Dendritic cell treated with granulocyte-macrophage colony-stimulating factor and Interleukin-4, amounts not matched to agents 40 ng/mL and 50 ng/mL, for 4 days (primary cell): Measurements from ENCODE around the gene TRIM67.

Experiments used
- H3K27ac Mint-ChIP-seq: one replicate; pipeline ENCODE4 v1.8.0; 2022; ENCODE audit warnings: mild to moderate bottlenecking, mixed read lengths
- H3K27me3 Mint-ChIP-seq: one replicate; pipeline ENCODE4 v1.8.0; 2022; ENCODE audit warnings: mild to moderate bottlenecking, mixed read lengths
- H3K36me3 Mint-ChIP-seq: one replicate; pipeline ENCODE4 v1.8.0; 2022; ENCODE audit warnings: low read depth, mixed read lengths
- H3K4me1 Mint-ChIP-seq: one replicate; pipeline ENCODE4 v1.8.0; 2022; ENCODE audit warnings: low read depth, mixed read lengths
- H3K4me3 Mint-ChIP-seq: one replicate; pipeline ENCODE4 v1.8.0; 2022; ENCODE audit warnings: mild to moderate bottlenecking, moderate library complexity, mixed read lengths
- H3K9me3 Mint-ChIP-seq: one replicate; pipeline ENCODE4 v1.8.0; 2022; ENCODE audit warnings: mixed read lengths
- intact Hi-C: fragments of 100-400 bp; cut with micrococcal nuclease; formaldehyde crosslinking; loops from one replicate; pipeline ENCODE4 v1.15.0; 2022

TRIM67 gene

GRCh38 chr1:231162970-231163829 lies 1.3 kb downstream of the TRIM67 start:
- H3K4me3 Mint-ChIP-seq = no peak overlapping the region
- no peaks in the 10 kb centered on the region for H3K9me3 Mint-ChIP-seq
- intact Hi-C loops = no loop called here
- H3K36me3 Mint-ChIP-seq = no peaks in the 10 kb centered on the region
- H3K27me3 Mint-ChIP-seq = peaks cover 85% of the 10 kb centered on the region
- H3K4me1 Mint-ChIP-seq = no peaks in the 10 kb centered on the region
- no peak overlapping the region for H3K27ac Mint-ChIP-seq

GRCh38 chr1:231163830-231164427 lies 2.1 kb downstream of the TRIM67 start:
- Mint-ChIP-seq H3K4me3 (no peak overlapping the region), H3K9me3 (no peaks in the 10 kb centered on the region), H3K27ac (no peak overlapping the region), H3K36me3 (no peaks in the 10 kb centered on the region), H3K4me1 (no peaks in the 10 kb centered on the region), H3K27me3 (peaks cover 78% of the 10 kb centered on the region)
- intact Hi-C loops = no loop called here

- no peaks in the 10 kb centered on the region for H3K36me3 Mint-ChIP-seq
- no peaks in the 10 kb centered on the region for H3K9me3 Mint-ChIP-seq
- H3K27ac Mint-ChIP-seq = no peak overlapping the region
- H3K4me3 Mint-ChIP-seq = no peak overlapping the region
- H3K27me3 Mint-ChIP-seq = peaks cover 63% of the 10 kb centered on the region
- intact Hi-C loops = no loop called here
- no peaks in the 10 kb centered on the region for H3K4me1 Mint-ChIP-seq
Observed at GRCh38 chr1:231165371-231165770, 3.5 kb downstream of the TRIM67 start.

- no peaks in the 10 kb centered on the region for H3K9me3 Mint-ChIP-seq
- no peak overlapping the region for H3K27ac Mint-ChIP-seq
- H3K36me3 Mint-ChIP-seq = no peaks in the 10 kb centered on the region
- intact Hi-C loops = no loop called here
- peaks cover 53% of the 10 kb centered on the region for H3K27me3 Mint-ChIP-seq
- H3K4me3 Mint-ChIP-seq = no peak overlapping the region
- no peaks in the 10 kb centered on the region for H3K4me1 Mint-ChIP-seq
Observed at GRCh38 chr1:231166398-231166797, 4.5 kb downstream of the TRIM67 start.

GRCh38 chr1:231170875-231171274 lies 9.0 kb downstream of the TRIM67 start:
- Mint-ChIP-seq H3K27ac (no peak overlapping the region), H3K4me1 (no peaks in the 10 kb centered on the region), H3K4me3 (no peak overlapping the region), H3K36me3 (no peaks in the 10 kb centered on the region), H3K9me3 (no peaks in the 10 kb centered on the region), H3K27me3 (peaks cover 35% of the 10 kb centered on the region)
- intact Hi-C loops = no loop called here

GRCh38 chr1:231171623-231172197 lies 9.9 kb downstream of the TRIM67 start:
- intact Hi-C loops = no loop called here
- H3K27ac Mint-ChIP-seq = no peak overlapping the region

GRCh38 chr1:231172411-231172810 lies 10.6 kb downstream of the TRIM67 start:
- H3K36me3 Mint-ChIP-seq = no peaks in the 10 kb centered on the region

More at GRCh38 chr1:231171623-231172197, 9.9 kb downstream of the TRIM67 start:
- no peaks in the 10 kb centered on the region for H3K9me3 Mint-ChIP-seq
- H3K36me3 Mint-ChIP-seq = no peaks in the 10 kb centered on the region
- peaks cover 34% of the 10 kb centered on the region for H3K27me3 Mint-ChIP-seq
- no peaks in the 10 kb centered on the region for H3K4me1 Mint-ChIP-seq
- no peak overlapping the region for H3K4me3 Mint-ChIP-seq

GRCh38 chr1:231176421-231176820 lies 14.6 kb downstream of the TRIM67 start:
- Mint-ChIP-seq H3K27me3 (peaks cover 38% of the 10 kb centered on the region), H3K36me3 (no peaks in the 10 kb centered on the region)

More at GRCh38 chr1:231172411-231172810, 10.6 kb downstream of the TRIM67 start:
- intact Hi-C loops = no loop called here
- Mint-ChIP-seq H3K4me1 (no peaks in the 10 kb centered on the region), H3K27ac (no peak overlapping the region), H3K27me3 (peaks cover 34% of the 10 kb centered on the region), H3K9me3 (no peaks in the 10 kb centered on the region), H3K4me3 (no peak overlapping the region)

GRCh38 chr1:231177226-231177625 lies 15.4 kb downstream of the TRIM67 start:
- Mint-ChIP-seq H3K4me3 (no peak overlapping the region), H3K27me3 (peaks cover 37% of the 10 kb centered on the region), H3K4me1 (no peaks in the 10 kb centered on the region), H3K9me3 (no peaks in the 10 kb centered on the region), H3K36me3 (no peaks in the 10 kb centered on the region), H3K27ac (no peak overlapping the region)
- intact Hi-C loops = no loop called here

More at GRCh38 chr1:231176421-231176820, 14.6 kb downstream of the TRIM67 start:
- intact Hi-C loops = no loop called here
- Mint-ChIP-seq H3K4me1 (no peaks in the 10 kb centered on the region), H3K9me3 (no peaks in the 10 kb centered on the region), H3K27ac (no peak overlapping the region), H3K4me3 (no peak overlapping the region)

- peaks cover 39% of the 10 kb centered on the region for H3K27me3 Mint-ChIP-seq
- H3K9me3 Mint-ChIP-seq = no peaks in the 10 kb centered on the region
- H3K4me3 Mint-ChIP-seq = no peak overlapping the region
- H3K27ac Mint-ChIP-seq = no peak overlapping the region
- intact Hi-C loops = no loop called here
- H3K36me3 Mint-ChIP-seq = no peaks in the 10 kb centered on the region
- no peaks in the 10 kb centered on the region for H3K4me1 Mint-ChIP-seq
Observed at GRCh38 chr1:231177936-231178335, 16.1 kb downstream of the TRIM67 start.

- no peaks in the 10 kb centered on the region for H3K9me3 Mint-ChIP-seq
- no peak overlapping the region for H3K27ac Mint-ChIP-seq
- peaks cover 34% of the 10 kb centered on the region for H3K27me3 Mint-ChIP-seq
- H3K36me3 Mint-ChIP-seq = no peaks in the 10 kb centered on the region
- H3K4me3 Mint-ChIP-seq = no peak overlapping the region
- intact Hi-C loops = no loop called here
- H3K4me1 Mint-ChIP-seq = no peaks in the 10 kb centered on the region
Observed at GRCh38 chr1:231178970-231179369, 17.1 kb downstream of the TRIM67 start.

- intact Hi-C loops = no loop called here
- no peaks in the 10 kb centered on the region for H3K36me3 Mint-ChIP-seq
- H3K9me3 Mint-ChIP-seq = no peaks in the 10 kb centered on the region
- no peaks in the 10 kb centered on the region for H3K4me1 Mint-ChIP-seq
- peaks cover 31% of the 10 kb centered on the region for H3K27me3 Mint-ChIP-seq
- H3K4me3 Mint-ChIP-seq = no peak overlapping the region
- no peak overlapping the region for H3K27ac Mint-ChIP-seq
Observed at GRCh38 chr1:231180034-231180433, 18.2 kb downstream of the TRIM67 start.

GRCh38 chr1:231181271-231181670 lies 19.4 kb downstream of the TRIM67 start:
- no peaks in the 10 kb centered on the region for H3K9me3 Mint-ChIP-seq
- no peak overlapping the region for H3K27ac Mint-ChIP-seq
- H3K27me3 Mint-ChIP-seq = peaks cover 33% of the 10 kb centered on the region
- intact Hi-C loops = no loop called here
- H3K4me1 Mint-ChIP-seq = no peaks in the 10 kb centered on the region
- H3K36me3 Mint-ChIP-seq = no peaks in the 10 kb centered on the region
- no peak overlapping the region for H3K4me3 Mint-ChIP-seq

- Mint-ChIP-seq H3K4me1 (no peaks in the 10 kb centered on the region), H3K4me3 (no peak overlapping the region), H3K27me3 (peaks cover 30% of the 10 kb centered on the region), H3K9me3 (no peaks in the 10 kb centered on the region), H3K27ac (no peak overlapping the region), H3K36me3 (no peaks in the 10 kb centered on the region)
- intact Hi-C loops = no loop called here
Observed at GRCh38 chr1:231182317-231182716, 20.5 kb downstream of the TRIM67 start.
